Measurements from ENCODE around the gene TENM3. TPM values are rescaled to one million over a fixed set of nuclear protein-coding genes. Genes with fewer than 3 reads are reported as not detected.

The TENM3 gene
- total RNA-seq, 2 donors from 2014 or later, result 39.5 to 51.9 TPM

GRCh38 chr4:182427554-182427953 is 184.4 kb downstream of the TENM3 start:
- no peak for DNase-seq
- 98% methylated on average over 2 of the region's 2 CpGs; no CpG with 5 or more reads in 1 of the 2 experiments for WGBS, 2 experiments (ENCODE audit: insufficient coverage in 1 of 2, insufficient read length in 1 of 2)
- Mint-ChIP-seq H3K4me1 (no peaks in the 10 kb centered on the region), H3K27me3 (ENCODE audit: insufficient read depth) (peaks cover 4% of the 10 kb centered on the region), H3K27ac (no peak overlapping the region), H3K4me3 (no peak overlapping the region), H3K36me3 (ENCODE audit: low read depth) (no peaks in the 10 kb centered on the region), H3K9me3 (no peaks in the 10 kb centered on the region)
- Histone ChIP-seq H3K4me3 (ENCODE audit: low read length) (no peak overlapping the region), H3K9ac (ENCODE audit: extremely low read depth, low read length, poor library complexity, severe bottlenecking) (no peak overlapping the region), H3K4me1 (ENCODE audit: control insufficient read depth, insufficient read depth, low read length) (no peaks in the 10 kb centered on the region), H3K9me3 (ENCODE audit: control insufficient read depth, low read length) (no peaks in the 10 kb centered on the region), H3K27me3 (ENCODE audit: control insufficient read depth, insufficient read depth, low read length, poor library complexity, severe bottlenecking) (peaks cover 11% of the 10 kb centered on the region), H3K36me3 (ENCODE audit: control insufficient read depth, insufficient read depth, low read length) (no peaks in the 10 kb centered on the region), H3K27ac (ENCODE audit: low read depth, low read length) (no peak overlapping the region)
- TF ChIP-seq, protein P1, sequence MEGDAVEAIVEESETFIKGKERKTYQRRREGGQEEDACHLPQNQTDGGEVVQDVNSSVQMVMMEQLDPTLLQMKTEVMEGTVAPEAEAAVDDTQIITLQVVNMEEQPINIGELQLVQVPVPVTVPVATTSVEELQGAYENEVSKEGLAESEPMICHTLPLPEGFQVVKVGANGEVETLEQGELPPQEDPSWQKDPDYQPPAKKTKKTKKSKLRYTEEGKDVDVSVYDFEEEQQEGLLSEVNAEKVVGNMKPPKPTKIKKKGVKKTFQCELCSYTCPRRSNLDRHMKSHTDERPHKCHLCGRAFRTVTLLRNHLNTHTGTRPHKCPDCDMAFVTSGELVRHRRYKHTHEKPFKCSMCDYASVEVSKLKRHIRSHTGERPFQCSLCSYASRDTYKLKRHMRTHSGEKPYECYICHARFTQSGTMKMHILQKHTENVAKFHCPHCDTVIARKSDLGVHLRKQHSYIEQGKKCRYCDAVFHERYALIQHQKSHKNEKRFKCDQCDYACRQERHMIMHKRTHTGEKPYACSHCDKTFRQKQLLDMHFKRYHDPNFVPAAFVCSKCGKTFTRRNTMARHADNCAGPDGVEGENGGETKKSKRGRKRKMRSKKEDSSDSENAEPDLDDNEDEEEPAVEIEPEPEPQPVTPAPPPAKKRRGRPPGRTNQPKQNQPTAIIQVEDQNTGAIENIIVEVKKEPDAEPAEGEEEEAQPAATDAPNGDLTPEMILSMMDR (conservative IDR thresholded peaks at IDR 0.05), result no peak

- Mint-ChIP-seq H3K9me3 (no peaks in the 10 kb centered on the region), H3K27me3 (ENCODE audit: insufficient read depth) (no peaks in the 10 kb centered on the region), H3K4me1 (no peaks in the 10 kb centered on the region), H3K36me3 (ENCODE audit: low read depth) (no peaks in the 10 kb centered on the region), H3K27ac (no peak overlapping the region), H3K4me3 (no peak overlapping the region)
- H3K4me1 ChIP-seq (ENCODE audit: control insufficient read depth, insufficient read depth, low read length), result no peaks in the 10 kb centered on the region
- TF ChIP-seq, protein P1 (conservative IDR thresholded peaks at IDR 0.05), result no peak
- H3K9ac ChIP-seq (ENCODE audit: extremely low read depth, low read length, poor library complexity, severe bottlenecking), result no peak overlapping the region
- no peak overlapping the region for H3K4me3 ChIP-seq (ENCODE audit: low read length)
- no peaks in the 10 kb centered on the region for H3K36me3 ChIP-seq (ENCODE audit: control insufficient read depth, insufficient read depth, low read length)
- H3K27me3 ChIP-seq (ENCODE audit: control insufficient read depth, insufficient read depth, low read length, poor library complexity, severe bottlenecking), result no peaks in the 10 kb centered on the region
- no peaks in the 10 kb centered on the region for H3K9me3 ChIP-seq (ENCODE audit: control insufficient read depth, low read length)
- no peak overlapping the region for H3K27ac ChIP-seq (ENCODE audit: low read depth, low read length)
- DNase-seq, result no peak
- WGBS, 2 experiments (ENCODE audit: insufficient coverage in 1 of 2, insufficient read length in 1 of 2), result 88 to 91% methylated on average over 8 of the region's 8 CpGs
Measured at GRCh38 chr4:182429896-182430295, 186.7 kb downstream of the TENM3 start.

DNA sequence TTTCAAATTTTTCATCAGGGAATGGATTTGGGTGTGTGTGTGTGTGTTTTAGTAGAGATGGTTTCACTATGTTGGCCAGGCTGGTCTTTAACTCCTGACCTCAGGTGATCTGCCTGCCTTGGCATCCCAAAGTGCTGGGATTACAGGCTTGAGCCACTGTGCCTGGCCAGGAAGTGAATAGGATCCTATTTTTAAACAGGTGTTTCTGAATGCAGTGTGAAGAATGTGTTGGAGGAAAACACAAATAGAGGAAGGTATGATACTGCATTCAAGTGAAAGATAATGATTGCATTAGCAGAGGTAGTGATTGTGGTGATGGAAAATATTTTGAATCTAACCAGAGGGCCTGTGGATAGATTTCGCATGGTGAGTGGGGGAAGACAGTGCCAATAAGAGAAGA is 189.6 kb downstream of the TENM3 start:
- 93 to 100% methylated on average over 1 of the region's 1 CpG for WGBS, 2 experiments (ENCODE audit: insufficient coverage in 1 of 2, insufficient read length in 1 of 2)
- no peak overlapping the region for H3K27ac ChIP-seq (ENCODE audit: low read depth, low read length)
- Mint-ChIP-seq H3K27me3 (ENCODE audit: insufficient read depth) (no peaks in the 10 kb centered on the region), H3K27ac (no peak overlapping the region), H3K4me3 (no peak overlapping the region), H3K4me1 (no peaks in the 10 kb centered on the region), H3K9me3 (no peaks in the 10 kb centered on the region), H3K36me3 (ENCODE audit: low read depth) (no peaks in the 10 kb centered on the region)
- H3K9me3 ChIP-seq (ENCODE audit: control insufficient read depth, low read length), result no peaks in the 10 kb centered on the region
- no peaks in the 10 kb centered on the region for H3K36me3 ChIP-seq (ENCODE audit: control insufficient read depth, insufficient read depth, low read length)
- no peak overlapping the region for H3K9ac ChIP-seq (ENCODE audit: extremely low read depth, low read length, poor library complexity, severe bottlenecking)
- no peak for DNase-seq
- H3K4me3 ChIP-seq (ENCODE audit: low read length), result no peak overlapping the region
- H3K4me1 ChIP-seq (ENCODE audit: control insufficient read depth, insufficient read depth, low read length), result no peaks in the 10 kb centered on the region
- TF ChIP-seq, protein P1 (conservative IDR thresholded peaks at IDR 0.05), result no peak
- no peaks in the 10 kb centered on the region for H3K27me3 ChIP-seq (ENCODE audit: control insufficient read depth, insufficient read depth, low read length, poor library complexity, severe bottlenecking)

Data from endodermal cell (in vitro differentiated cells).